Measurements from ENCODE around the gene OR51M1.
A peak's percentile ranks its signal among the peaks of the same experiment; 100 is the strongest.
"Not testable (repeated sequence)": the region's sequence is repeated elsewhere in the genome, so short reads cannot be mapped to it uniquely, and the experiment has no call there.

The OR51M1 gene

GRCh38 chr11:5383576-5383975 is at the start of gene OR51M1:
Gene OR51M1 (plus strand): TSS chr11:5383812. CDS start chr11:5389399, 5,587 bp downstream.
- DNase-seq (ENCODE audit: low spot score): no peak

GRCh38 chr11:5335170-5335569 is 48.4 kb upstream of the OR51M1 start:
- DNase-seq (ENCODE audit: low spot score): no peak

- DNase-seq (ENCODE audit: low spot score): no peak
Measured at GRCh38 chr11:5336331-5336730, 47.3 kb upstream of the OR51M1 start.

- DNase-seq (ENCODE audit: low spot score): not testable (repeated sequence)
Measured at GRCh38 chr11:5337253-5337652, 46.4 kb upstream of the OR51M1 start.

- DNase-seq (ENCODE audit: low spot score): no peak
Measured at GRCh38 chr11:5339771-5340322, 43.8 kb upstream of the OR51M1 start.

GRCh38 chr11:5343474-5344335 is 39.9 kb upstream of the OR51M1 start, which contains the start of gene OR51B5:
Gene OR51B5 (minus strand): TSS chr11:5343524. CDS start chr11:5343524, 0 bp downstream.
- DNase-seq (ENCODE audit: low spot score): no peak

GRCh38 chr11:5345831-5346230 is 37.8 kb upstream of the OR51M1 start:
- no peak for DNase-seq (ENCODE audit: low spot score)

GRCh38 chr11:5348551-5349194 is 34.9 kb upstream of the OR51M1 start:
- no peak for DNase-seq (ENCODE audit: low spot score)

- no peak for DNase-seq (ENCODE audit: low spot score)
Measured at GRCh38 chr11:5349550-5349949, 34.1 kb upstream of the OR51M1 start.

GRCh38 chr11:5351208-5351607 is 32.4 kb upstream of the OR51M1 start, which contains the start of gene OR51B6:
Gene OR51B6 (plus strand): TSS chr11:5351508. CDS start chr11:5351508, 0 bp downstream.
- DNase-seq (ENCODE audit: low spot score): no peak

- DNase-seq (ENCODE audit: low spot score): not testable (repeated sequence)
Measured at GRCh38 chr11:5356031-5356430, 27.6 kb upstream of the OR51M1 start.

- DNase-seq (ENCODE audit: low spot score): no peak
Measured at GRCh38 chr11:5362017-5362625, 21.5 kb upstream of the OR51M1 start.

- DNase-seq (ENCODE audit: low spot score): no peak
Measured at GRCh38 chr11:5363679-5364078, 19.9 kb upstream of the OR51M1 start.

- DNase-seq (ENCODE audit: low spot score): no peak
Measured at GRCh38 chr11:5364214-5364613, 19.4 kb upstream of the OR51M1 start.

GRCh38 chr11:5366365-5366764 is 17.2 kb upstream of the OR51M1 start:
- DNase-seq (ENCODE audit: low spot score): not testable (repeated sequence)

GRCh38 chr11:5366856-5367255 is 16.8 kb upstream of the OR51M1 start:
- no peak for DNase-seq (ENCODE audit: low spot score)

GRCh38 chr11:5367448-5368074 is 16.1 kb upstream of the OR51M1 start:
- DNase-seq (ENCODE audit: low spot score): no peak

GRCh38 chr11:5368502-5369043 is 15.0 kb upstream of the OR51M1 start:
- no peak for DNase-seq (ENCODE audit: low spot score)

- peak; percentile 19 for DNase-seq (ENCODE audit: low spot score)
Measured at GRCh38 chr11:5369789-5370188, 13.8 kb upstream of the OR51M1 start.

- DNase-seq (ENCODE audit: low spot score): peak; percentile 63
Measured at GRCh38 chr11:5380740-5381342, 2.8 kb upstream of the OR51M1 start.

GRCh38 chr11:5384335-5384734 is 723 bp downstream of the OR51M1 start:
- no peak for DNase-seq (ENCODE audit: low spot score)
